GM10847 (cell line): ENCODE measurements around the gene ERFE.

ENCODE experiments used
- POLR2A ChIP-seq: IDR thresholded peaks from 2 replicates; pipeline ENCODE4 v1.6.1; 2011; ENCODE audit not compliant: insufficient read length; ENCODE audit errors: extremely low read depth

The ERFE gene

DNA sequence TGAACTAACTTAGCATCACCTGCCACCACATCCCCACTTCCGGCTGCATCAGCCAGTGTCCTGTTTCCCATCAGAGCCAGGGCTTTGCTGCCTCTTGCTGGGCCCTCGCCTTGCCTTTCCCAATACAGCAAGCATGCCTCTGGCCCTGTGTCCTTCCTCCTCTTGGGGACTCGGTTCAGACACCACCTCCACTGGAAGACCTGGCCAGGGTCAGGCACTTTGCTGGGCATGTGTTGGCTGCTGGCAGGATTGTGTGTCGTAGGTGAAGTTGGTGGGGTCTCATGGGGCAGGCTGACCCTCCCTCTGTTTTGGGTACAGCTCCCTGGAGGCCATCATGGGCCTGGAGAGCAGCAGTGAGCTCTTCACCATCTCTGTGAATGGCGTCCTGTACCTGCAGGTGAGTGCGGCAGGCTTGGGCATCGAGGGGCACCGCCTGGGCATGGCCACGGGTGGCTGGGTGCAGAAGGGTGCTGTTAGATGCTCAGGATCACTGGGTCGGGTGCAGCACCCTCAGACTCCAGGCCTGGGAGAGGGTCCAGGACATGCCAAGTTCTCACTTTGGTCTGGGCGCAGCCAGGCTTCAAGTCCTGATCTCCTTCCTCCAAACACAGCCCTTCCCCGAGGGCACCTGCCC is 6.6 kb downstream of the ERFE start:
- no peak for TF ChIP-seq POLR2A

DNA sequence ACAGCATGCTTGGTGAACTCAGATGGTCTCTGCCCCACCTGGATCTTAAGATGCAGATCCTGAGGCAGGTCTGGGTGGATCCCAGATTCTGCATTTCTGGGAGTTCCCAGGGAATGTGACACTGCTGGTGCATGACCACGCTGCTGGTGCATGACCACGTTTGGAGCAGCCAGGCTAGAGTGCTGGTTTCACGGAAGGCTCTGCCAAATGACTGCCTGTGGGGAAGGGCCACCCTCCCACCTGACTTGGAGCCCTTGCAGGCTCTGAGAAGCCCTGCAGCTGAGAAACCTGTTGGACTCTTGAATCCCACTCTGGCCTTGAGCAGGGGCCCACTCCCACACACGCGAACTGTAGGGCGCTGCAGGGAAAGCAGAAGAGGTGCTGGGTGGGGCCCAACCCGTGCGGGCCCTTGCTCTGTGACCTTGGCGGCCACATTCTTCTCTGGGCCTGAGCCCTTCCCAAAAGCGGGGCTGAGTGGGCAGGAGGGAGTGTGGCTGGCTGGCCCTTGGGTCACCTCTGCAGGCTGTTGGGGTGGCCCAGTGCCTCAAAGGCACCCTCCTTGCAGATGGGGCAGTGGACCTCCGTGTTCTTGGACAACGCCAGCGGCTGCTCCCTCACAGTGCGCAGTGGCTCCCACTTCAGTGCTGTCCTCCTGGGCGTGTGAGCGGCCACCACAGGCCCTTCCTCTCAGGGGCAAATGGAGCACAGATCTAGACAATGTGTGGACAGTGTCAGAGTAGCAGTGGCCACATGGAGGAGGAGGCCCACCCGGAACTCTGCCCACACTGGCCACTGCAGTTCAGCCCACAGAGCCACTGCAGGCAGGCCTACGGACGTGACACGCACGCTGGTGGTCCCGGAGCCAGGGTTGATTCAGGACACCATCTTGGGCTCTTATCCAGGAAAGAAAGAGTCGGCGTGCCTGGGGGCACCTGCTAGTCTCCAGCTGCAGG is 7.9 kb downstream of the ERFE start:
- no peak for TF ChIP-seq POLR2A

DNA sequence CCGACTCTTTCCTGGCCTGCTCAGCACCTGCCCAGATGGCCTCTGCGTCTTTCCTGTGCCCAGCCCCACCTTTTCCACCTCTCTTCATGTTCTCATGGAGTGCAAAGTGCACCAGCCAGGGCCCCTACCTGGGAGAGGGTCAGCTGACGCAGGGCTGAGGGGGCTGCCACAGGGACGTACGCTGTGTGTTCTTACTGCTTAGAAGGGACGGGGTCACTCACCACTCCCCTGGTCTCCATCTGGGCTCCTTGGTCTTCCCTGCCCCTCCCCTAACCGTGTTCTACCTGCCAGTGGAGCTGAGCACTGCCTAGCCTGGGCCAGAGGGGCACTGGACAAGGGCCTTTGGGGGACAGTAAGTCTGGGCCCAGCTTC is 8.6 kb downstream of the ERFE start:
- no peak for TF ChIP-seq POLR2A

DNA sequence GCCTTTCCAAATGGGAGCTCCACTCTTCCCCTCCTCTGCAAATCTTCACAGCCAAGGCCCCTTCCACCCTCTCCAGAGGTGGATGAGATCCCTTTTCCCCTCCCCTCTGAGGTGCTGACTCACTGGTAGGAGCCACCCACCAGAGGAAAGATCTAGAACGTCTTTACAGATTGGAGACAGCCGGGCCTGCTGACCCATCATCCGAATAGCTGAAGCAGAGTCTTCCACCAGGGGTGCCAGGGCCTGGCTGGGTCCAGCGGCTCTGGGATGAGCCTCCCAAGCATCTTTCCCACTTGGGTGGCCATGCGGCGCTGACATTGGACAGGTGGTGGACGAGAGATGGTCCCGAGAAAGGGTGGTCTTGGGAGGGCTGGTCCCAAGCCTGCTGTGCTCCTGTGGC is 9.0 kb downstream of the ERFE start:
- TF ChIP-seq POLR2A: no peak

DNA sequence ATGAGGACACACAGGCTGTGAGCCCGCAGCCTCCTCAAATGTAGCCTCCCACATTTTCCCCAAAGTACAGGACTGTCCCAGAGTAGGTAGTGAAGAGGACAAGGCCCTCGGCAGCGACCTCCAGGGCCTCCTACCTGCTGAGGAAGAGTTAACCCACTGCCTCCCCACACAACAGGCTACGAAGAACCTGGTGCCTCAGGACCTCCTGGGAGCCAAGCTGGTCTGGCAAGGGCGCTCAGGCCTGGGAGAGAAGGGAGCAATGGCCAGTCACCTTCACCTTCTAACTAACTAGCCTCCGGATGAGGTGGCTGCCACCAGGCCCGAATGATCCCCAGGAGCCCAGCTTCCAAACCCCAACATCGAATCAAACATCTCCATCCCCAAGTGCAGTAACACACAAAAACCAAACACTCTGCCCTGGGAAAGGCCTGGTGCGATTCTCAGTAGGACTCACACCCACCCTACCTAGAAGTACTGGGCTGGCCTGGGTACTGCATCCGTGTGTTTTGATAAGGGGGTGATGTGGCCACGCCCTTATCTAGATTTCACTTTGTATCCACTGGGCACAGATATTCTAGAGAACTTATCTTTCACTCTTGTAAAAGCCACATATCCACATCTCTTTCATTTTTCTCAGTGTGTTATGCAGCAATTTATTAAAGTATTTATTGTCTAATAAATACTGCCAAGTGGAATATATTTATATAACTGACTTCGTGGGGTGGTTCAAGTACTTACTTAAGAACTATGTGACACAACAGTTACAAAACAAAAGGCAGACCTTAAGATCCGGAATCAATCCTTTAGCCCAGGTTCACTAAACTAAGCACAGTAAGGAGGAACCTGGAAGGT is 9.7 kb downstream of the ERFE start:
- TF ChIP-seq POLR2A: no peak

DNA sequence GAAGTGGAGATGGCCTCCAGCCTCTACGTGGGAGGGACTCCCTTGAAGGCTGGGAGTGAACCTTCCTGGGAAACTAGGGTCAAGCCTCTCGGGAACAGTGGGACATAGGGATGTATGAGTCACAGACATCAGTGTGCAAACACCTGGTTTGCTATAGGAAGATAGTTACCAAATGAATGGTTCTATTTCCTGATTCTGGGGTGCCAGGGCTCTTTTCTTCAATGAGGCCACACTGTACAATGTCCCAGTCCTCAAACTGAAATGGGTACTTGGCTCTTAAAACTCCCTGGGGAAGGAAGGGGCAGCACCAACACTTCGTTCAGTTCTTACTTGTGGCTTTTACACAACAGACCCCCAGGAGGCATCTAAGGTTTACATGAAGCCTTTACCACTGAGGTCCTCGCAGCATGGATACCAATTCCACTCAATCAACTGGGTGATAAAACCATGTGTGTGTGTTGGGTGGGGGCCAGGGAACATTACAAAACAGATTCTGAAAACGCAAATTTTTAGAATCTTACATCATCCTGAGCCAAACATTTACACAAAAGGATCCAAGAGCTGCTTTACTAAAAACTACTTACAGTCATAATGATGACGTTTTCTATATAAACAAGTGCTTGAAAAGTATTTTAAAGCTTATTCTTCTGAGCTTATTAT is 10.4 kb downstream of the ERFE start:
- TF ChIP-seq POLR2A: no peak

DNA sequence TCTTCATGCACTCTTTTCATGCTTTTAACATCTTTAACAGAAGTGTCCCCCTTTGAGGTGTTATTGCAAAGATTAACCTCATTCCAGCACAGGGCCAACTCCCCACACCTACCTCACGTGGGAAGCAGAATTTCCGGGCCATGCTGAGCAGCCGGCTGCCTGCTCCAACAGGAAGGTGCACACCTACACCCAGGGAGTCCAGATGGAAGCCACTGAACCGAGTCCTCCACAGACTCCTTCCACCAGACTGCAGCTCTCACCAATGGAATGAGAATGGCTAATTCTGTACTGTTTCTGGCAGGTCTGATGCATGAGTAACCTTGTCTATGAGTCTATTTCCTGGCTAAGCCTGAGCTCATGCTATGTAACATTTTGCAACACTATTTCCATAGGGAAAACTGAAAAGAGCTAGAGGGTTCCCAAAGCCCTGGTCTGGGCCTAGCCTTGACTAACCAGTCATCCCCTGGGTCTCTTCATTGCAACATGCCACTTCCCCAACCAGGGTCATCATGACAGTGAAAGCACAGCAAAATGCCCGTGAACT is 11.0 kb downstream of the ERFE start:
- no peak for TF ChIP-seq POLR2A

DNA sequence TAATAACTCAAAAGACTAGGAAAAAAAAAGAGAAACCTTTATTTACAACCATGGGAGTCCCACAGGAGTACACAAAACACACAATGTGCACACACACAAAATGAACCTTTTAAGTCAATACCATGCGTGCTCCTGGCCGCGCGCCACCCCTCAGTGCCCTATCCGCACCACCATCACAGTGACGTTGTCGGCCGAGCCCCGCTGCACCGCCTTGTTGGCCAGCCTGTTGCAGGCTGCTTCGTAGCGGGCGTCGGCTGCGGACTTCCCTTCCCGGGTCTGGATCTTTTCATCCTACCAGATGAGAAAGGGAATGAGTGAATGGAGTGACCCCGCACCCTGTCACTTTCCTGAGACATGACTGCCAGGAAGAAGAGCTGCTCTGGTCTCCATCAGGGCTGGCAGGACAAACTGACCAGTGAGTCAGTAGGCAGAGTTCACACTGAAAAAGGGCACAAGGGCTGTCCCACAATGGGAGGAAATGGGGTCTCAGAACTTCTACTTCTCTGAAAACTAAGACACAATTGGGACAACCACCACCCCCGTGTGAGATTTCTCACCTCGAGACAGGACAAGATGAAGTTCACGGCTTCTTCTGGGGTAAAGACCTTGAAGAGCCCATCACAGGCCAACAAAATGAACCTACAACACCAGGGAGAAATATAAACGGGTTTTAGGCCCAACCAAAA is 11.8 kb downstream of the ERFE start:
- TF ChIP-seq POLR2A: no peak

DNA sequence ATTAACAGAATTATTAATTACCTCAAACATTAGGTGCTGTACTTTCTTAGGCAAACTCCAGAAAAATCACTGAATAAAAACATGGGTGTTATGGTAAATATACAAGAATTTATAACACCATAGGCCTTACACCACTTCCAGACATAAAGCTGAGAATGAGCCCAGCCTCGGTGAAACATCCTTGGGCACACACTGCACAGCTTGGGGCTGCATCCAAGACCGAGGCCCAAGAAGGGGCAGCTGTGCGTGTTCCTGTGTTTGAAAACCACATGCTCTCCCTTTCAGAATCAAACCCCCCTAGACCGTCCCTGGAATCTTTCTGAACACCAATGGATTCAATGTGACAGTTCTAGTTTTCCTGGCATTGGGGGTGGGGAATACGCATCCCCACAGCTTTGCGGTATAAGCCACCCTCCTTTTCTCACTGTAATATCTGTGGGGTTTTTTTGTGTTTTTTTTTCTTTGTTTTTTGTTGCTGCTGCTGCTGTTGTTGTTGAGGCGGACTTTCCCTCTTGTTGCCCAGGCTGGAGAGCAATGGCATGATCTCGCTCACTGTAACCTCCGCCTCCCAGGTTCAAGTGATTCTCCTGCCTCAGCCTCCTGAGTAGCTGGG is 12.9 kb downstream of the ERFE start:
- TF ChIP-seq POLR2A: no peak

DNA sequence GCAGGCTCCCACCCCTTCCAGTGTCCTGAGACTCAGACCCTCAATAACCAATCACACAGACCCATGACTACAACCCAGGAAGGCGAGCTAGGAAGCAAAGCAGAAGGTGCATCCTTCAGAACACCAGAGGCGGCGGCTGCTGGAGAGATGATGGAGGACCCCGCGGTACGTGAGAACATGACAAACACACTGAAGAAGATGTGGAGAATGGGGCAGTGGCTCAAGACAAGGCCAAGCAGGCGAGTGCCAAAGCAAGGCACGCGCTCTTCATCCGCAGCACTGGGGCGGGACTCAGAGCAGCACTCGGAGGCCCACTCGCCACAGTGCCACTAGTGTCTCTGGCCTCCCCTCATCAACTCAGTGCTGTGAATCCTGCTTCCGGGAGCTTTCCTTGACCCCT is 13.7 kb downstream of the ERFE start:
- no peak for TF ChIP-seq POLR2A

DNA sequence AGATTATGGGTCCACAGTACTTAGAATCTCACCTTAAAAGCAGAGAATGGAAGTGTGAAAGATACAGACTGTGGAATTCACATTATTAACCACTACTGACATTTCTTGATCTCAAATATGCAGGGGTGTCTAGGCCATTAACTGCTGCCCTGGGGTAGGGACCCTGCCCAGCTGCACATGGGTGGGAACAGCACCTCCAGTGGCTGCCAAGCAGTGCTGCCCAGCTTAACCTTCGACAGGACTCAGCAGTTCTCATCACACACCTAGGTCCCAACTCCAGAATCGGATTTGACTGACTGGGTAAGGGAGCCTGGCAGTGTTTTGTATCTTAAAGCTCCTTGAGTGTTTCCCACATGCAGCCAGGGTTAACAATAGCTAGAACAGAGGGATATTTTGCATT is 14.9 kb downstream of the ERFE start:
- TF ChIP-seq POLR2A: no peak

DNA sequence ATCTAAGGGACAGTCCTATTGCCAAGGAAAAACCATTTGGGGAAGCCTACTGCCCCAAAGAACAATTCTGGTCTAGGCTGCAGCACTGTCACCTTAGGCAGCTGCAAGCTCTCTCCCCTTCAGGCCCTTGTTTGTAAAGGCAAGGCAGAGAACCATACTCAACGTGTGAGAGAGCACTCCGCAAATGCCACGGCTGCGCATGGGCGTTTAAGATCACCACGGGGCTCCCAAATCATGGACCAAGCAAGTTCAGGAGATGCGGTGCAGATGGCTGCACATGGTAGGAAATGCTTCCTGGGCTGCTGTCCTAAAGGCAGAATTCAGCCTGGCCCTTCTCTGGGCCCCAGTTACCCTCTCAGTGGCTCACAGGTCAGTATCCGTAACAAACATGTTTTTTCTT is 15.5 kb downstream of the ERFE start:
- no peak for TF ChIP-seq POLR2A

DNA sequence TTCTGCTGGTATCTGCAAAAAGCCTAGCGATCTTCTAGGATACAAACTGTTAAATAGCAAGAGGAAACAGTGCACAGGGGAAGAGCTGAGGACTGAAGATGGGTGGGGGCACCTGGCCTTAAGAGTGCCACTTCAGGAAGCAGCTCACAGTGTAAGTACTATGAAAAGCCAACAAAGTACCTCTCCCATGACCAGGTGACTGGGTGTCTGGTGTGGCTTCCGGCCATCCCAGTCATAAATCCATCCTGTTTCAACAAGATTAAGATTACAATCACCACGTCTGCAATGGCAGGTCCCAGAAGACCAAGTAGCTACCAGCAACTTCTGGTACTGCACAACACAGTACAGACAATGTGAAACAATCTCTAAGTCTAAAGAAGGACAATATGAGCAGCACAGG is 15.9 kb downstream of the ERFE start:
- no peak for TF ChIP-seq POLR2A

DNA sequence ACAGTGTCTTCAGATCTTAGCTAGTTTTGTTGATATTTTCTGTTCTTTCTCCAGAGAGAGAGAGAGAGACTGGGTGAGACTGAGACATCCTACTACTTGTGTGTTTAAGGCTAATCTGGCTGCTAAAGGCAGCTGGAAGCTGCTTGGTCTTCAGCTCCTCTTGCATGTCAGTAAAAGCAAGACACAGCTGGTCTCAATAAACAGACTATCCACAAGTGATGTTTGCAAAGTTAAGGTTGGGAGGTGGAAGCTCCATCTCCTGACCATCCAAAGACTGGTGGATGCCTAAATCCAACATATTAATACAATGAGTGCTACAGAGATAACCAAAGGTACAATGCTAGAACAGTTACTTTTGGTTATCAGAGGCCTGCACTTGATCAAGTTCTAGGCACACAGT is 17.8 kb downstream of the ERFE start:
- TF ChIP-seq POLR2A: no peak
